HG03175 (cell line): ENCODE results near the gene FUBP3.
"Not testable (repeated sequence)": the region's sequence is repeated elsewhere in the genome, so short reads cannot be mapped to it uniquely, and the experiment has no call there.

Source experiments
- ATAC-seq: cut with Tn5 transposase; IDR thresholded peaks from one replicate; pipeline ENCODE4 v1.9.1; 2021; ENCODE audit warnings: mild to moderate bottlenecking, moderate library complexity; ENCODE audit not compliant: unreplicated experiment

FUBP3 gene

GRCh38 chr9:130680836-130681768, 101.7 kb downstream of the FUBP3 start:
- ATAC-seq = no peak

GRCh38 chr9:130681769-130682420, 102.5 kb downstream of the FUBP3 start:
- ATAC-seq = no peak

GRCh38 chr9:130682421-130683121, 103.2 kb downstream of the FUBP3 start:
- no peak for ATAC-seq

GRCh38 chr9:130685104-130685503, 105.7 kb downstream of the FUBP3 start:
- ATAC-seq = no peak

GRCh38 chr9:130685945-130686344, 106.6 kb downstream of the FUBP3 start:
- not testable (repeated sequence) for ATAC-seq

GRCh38 chr9:130687615-130688014, 108.2 kb downstream of the FUBP3 start:
- ATAC-seq = no peak
